Neural crest cell (in vitro differentiated cells): Measurements from ENCODE around the gene VANGL1. TPM values are rescaled to one million over a fixed set of nuclear protein-coding genes. Genes with fewer than 3 reads are reported as not detected.

ENCODE experiments used
- DNase-seq: peaks from one replicate; pipeline ENCODE4 v3.0.0; 2021; ENCODE audit warnings: low read depth, mixed read lengths, low spot score
- H3K27ac Mint-ChIP-seq: one replicate; pipeline ENCODE4 v1.8.0; 2021; ENCODE audit warnings: mild to moderate bottlenecking, mixed read lengths; ENCODE audit not compliant: unreplicated experiment
- H3K27me3 Mint-ChIP-seq: 2 replicates; pipeline ENCODE4 v1.8.0; 2021; ENCODE audit warnings: low read depth, mild to moderate bottlenecking, mixed read lengths
- H3K36me3 Mint-ChIP-seq: 2 replicates; pipeline ENCODE4 v1.8.0; 2021; ENCODE audit warnings: low read depth, mild to moderate bottlenecking, mixed read lengths
- H3K4me1 Mint-ChIP-seq: 2 replicates; pipeline ENCODE4 v1.8.0; 2021; ENCODE audit warnings: mixed read lengths
- H3K4me3 Mint-ChIP-seq: one replicate; pipeline ENCODE4 v1.8.0; 2021; ENCODE audit warnings: mild to moderate bottlenecking, mixed read lengths
- H3K9me3 Mint-ChIP-seq: 2 replicates; pipeline ENCODE4 v1.8.0; 2021; ENCODE audit warnings: mixed read lengths
- total RNA-seq: library from RNA; stranded (reverse); gene quantifications from 2 replicates; pipeline ENCODE4 v1.2.1, GENCODE V29; 2021
- TF ChIP-seq, protein P1 (sequence below): fragments of 200-600 bp; sonication (generic); conservative IDR thresholded peaks from 2 replicates; pipeline ENCODE4 v1.5.0; 2021; ENCODE audit warnings: antibody characterized with exemption, mild to moderate bottlenecking

Gene VANGL1
- total RNA-seq, 1 donor from 2014 or later: 5.4 TPM

DNA sequence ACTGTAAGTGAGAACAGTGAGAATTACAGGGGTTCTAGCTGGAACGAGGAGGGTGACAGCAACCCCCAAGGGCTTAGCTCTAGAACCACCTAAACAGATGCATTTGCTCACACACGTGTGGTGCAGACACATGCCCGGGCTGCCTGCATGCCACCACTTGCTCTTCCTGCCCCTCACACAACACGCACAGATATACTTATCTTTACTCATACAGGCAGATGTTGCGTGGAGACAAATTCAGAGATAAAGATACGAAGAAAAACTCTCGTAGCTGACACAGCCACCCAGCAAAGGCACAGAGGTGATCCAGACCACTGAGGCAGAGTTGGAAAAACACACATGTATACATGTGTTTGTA is 13.5 kb downstream of the VANGL1 start:
- Mint-ChIP-seq H3K27ac (no peak overlapping the region), H3K36me3 (peaks cover 11% of the 10 kb centered on the region), H3K4me1 (peaks cover 32% of the 10 kb centered on the region), H3K9me3 (no peaks in the 10 kb centered on the region), H3K27me3 (no peaks in the 10 kb centered on the region), H3K4me3 (no peak overlapping the region)
- TF ChIP-seq, protein P1, sequence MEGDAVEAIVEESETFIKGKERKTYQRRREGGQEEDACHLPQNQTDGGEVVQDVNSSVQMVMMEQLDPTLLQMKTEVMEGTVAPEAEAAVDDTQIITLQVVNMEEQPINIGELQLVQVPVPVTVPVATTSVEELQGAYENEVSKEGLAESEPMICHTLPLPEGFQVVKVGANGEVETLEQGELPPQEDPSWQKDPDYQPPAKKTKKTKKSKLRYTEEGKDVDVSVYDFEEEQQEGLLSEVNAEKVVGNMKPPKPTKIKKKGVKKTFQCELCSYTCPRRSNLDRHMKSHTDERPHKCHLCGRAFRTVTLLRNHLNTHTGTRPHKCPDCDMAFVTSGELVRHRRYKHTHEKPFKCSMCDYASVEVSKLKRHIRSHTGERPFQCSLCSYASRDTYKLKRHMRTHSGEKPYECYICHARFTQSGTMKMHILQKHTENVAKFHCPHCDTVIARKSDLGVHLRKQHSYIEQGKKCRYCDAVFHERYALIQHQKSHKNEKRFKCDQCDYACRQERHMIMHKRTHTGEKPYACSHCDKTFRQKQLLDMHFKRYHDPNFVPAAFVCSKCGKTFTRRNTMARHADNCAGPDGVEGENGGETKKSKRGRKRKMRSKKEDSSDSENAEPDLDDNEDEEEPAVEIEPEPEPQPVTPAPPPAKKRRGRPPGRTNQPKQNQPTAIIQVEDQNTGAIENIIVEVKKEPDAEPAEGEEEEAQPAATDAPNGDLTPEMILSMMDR: no peak
- no peak for DNase-seq

DNA sequence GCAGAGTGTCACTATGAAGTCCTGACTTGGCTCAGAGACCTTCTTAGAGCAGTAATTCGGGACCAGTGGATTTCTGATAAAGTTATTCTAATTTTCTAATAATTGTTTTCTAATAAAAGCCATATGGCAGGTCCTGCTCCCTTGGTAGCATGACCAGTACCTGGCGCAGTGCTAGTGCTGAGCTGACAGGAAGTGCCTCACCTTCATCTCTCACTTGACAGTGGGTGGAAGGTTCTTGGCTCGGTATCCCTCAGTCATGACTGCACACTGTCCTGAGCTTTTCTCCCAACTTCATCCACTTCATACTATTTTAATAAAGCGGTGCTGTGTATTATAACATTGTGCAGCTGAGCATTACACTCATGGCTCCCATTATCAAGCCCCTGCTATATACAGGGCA is 14.1 kb downstream of the VANGL1 start:
- peaks cover 11% of the 10 kb centered on the region for H3K36me3 Mint-ChIP-seq
- H3K27me3 Mint-ChIP-seq: no peaks in the 10 kb centered on the region
- H3K27ac Mint-ChIP-seq: no peak overlapping the region
- H3K4me1 Mint-ChIP-seq: peaks cover 29% of the 10 kb centered on the region
- H3K9me3 Mint-ChIP-seq: no peaks in the 10 kb centered on the region
- TF ChIP-seq, protein P1: no peak
- DNase-seq: no peak
- H3K4me3 Mint-ChIP-seq: no peak overlapping the region

DNA sequence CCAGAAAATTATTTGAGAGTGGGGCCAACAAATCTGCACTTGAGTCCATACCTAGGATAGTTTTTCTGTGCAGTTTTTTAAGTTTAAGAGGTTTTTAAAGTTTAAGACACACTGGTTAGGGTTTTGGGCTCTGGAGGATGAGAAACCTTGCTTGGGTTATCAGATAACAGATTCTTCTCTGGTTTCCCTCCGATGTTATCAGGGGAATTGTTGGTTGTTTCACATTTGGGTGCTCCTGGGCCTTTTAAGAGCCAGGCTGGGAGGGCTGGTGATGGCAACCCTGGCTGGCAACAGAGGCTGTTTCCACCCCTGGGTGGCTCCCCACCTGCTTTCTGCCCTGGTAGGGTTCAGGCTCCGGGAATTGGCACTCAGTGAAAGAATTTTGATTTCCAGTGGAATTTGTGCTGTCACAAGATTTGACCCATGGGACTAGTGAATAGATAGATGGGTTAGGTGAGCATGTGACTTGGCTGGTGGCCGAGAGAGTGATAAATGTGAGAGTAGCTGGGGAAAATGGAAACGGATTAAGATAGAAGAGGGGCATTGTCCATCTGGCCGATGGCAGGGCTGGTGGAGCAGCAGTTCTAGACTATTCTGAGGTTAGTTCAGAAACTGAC is 14.8 kb downstream of the VANGL1 start:
- DNase-seq: no peak
- Mint-ChIP-seq H3K4me3 (no peak overlapping the region), H3K27me3 (no peaks in the 10 kb centered on the region), H3K9me3 (no peaks in the 10 kb centered on the region), H3K27ac (no peak overlapping the region), H3K4me1 (peaks cover 27% of the 10 kb centered on the region), H3K36me3 (peaks cover 11% of the 10 kb centered on the region)
- TF ChIP-seq, protein P1: no peak

DNA sequence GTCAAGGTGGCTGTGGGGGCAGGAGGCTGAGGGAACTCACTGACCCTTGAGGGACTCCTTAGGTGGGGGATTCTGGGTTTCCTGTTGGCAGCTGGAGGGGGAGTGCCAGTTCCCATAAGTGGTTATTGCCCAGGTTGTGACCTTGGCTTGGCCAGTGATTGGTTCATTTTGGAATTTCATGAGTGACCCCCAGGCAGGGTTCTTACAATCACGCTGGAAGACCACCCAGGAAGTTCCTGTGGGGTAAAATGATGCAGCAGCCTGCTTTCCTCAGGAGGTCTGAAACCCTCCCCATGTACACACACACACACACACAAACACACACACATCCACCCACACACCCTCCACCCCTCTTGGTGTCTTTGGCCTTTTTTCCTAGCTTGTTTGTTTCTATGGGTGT is 16.9 kb downstream of the VANGL1 start:
- no peak for DNase-seq
- TF ChIP-seq, protein P1: no peak
- Mint-ChIP-seq H3K36me3 (peaks cover 6% of the 10 kb centered on the region), H3K27me3 (no peaks in the 10 kb centered on the region), H3K4me3 (no peak overlapping the region), H3K27ac (no peak overlapping the region), H3K9me3 (no peaks in the 10 kb centered on the region), H3K4me1 (peaks cover 22% of the 10 kb centered on the region)

DNA sequence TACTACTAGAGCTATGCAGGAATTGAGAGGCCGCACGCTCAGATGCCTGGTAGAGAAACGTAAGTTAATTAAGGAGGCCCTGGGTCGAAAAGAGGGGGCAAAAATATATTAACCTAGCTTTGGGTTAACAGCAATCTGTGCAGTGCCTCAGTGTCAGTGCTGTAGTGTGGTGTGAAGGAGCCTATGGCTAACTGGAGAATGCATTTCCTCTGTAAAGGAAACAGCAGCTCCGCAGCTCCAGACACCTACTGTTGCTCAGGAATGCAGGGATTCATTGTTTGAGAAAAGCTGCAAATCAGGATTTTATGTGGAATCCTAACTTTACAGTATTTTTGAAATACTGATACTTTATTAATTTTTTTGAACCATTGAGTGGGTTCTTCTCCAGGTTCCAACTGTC is 18.4 kb downstream of the VANGL1 start:
- TF ChIP-seq, protein P1: no peak
- Mint-ChIP-seq H3K27ac (no peak overlapping the region), H3K4me3 (no peak overlapping the region), H3K4me1 (peaks cover 10% of the 10 kb centered on the region), H3K27me3 (no peaks in the 10 kb centered on the region), H3K36me3 (peaks cover 11% of the 10 kb centered on the region), H3K9me3 (no peaks in the 10 kb centered on the region)
- no peak for DNase-seq
